GM23338 (cell line): Measurements from ENCODE around the gene ACSBG1. TPM values are rescaled to one million over a fixed set of nuclear protein-coding genes. Genes with fewer than 3 reads are reported as not detected.

ENCODE experiments used
- ATAC-seq: fragments of 200-7000 bp; cut with Tn5 transposase; 3 replicates; pipeline ENCODE4 v1.9.1; 2020
- DNase-seq: peaks from one replicate; pipeline ENCODE4 v3.0.0-alpha.2; 2015; ENCODE audit warnings: low spot score
- H2AFZ ChIP-seq: fragments of 200-600 bp; sonication (generic); 2 replicates; pipeline ENCODE4 v1.8.0; 2016; ENCODE audit warnings: antibody characterized with exemption, mild to moderate bottlenecking, moderate library complexity
- H3F3A ChIP-seq: fragments of 200-600 bp; sonication (generic); replicated peaks from 2 replicates; pipeline ENCODE4 v1.8.0; 2017; ENCODE audit warnings: antibody characterized with exemption, mixed run types, low read depth
- H3K27ac ChIP-seq: fragments of 200-600 bp; sonication (generic); 2 replicates; pipeline ENCODE4 v1.6.1; 2016; ENCODE audit warnings: low read depth
- H3K27me3 ChIP-seq: fragments of 200-600 bp; sonication (generic); 2 replicates; pipeline ENCODE4 v1.8.0; 2016; ENCODE audit warnings: mild to moderate bottlenecking, mixed run types, moderate library complexity; ENCODE audit not compliant: insufficient read depth
- H3K36me3 ChIP-seq: fragments of 200-600 bp; sonication (generic); 2 replicates; pipeline ENCODE4 v1.8.0; 2016; ENCODE audit warnings: mild to moderate bottlenecking; ENCODE audit not compliant: insufficient read depth
- H3K4me1 ChIP-seq: fragments of 200-600 bp; sonication (generic); 2 replicates; pipeline ENCODE4 v1.8.0; 2016; ENCODE audit warnings: mild to moderate bottlenecking, moderate library complexity; ENCODE audit not compliant: insufficient read depth
- H3K4me2 ChIP-seq: fragments of 200-600 bp; sonication (generic); 2 replicates; pipeline ENCODE4 v1.7.1; 2017; ENCODE audit warnings: mixed run types
- H3K4me3 ChIP-seq: fragments of 200-600 bp; sonication (generic); 2 replicates; pipeline ENCODE4 v1.6.1; 2016; ENCODE audit warnings: mixed run types
- H3K79me2 ChIP-seq: fragments of 200-600 bp; sonication (generic); replicated peaks from 2 replicates; pipeline ENCODE4 v1.8.0; 2017; ENCODE audit warnings: mild to moderate bottlenecking; ENCODE audit not compliant: insufficient read depth
- H3K9me2 ChIP-seq: fragments of 200-600 bp; sonication (generic); 2 replicates; pipeline ENCODE4 v1.8.0; 2017; ENCODE audit not compliant: insufficient read depth
- H4K20me1 ChIP-seq: fragments of 200-600 bp; sonication (generic); replicated peaks from 2 replicates; pipeline ENCODE4 v1.8.0; 2017; ENCODE audit warnings: mild to moderate bottlenecking; ENCODE audit not compliant: insufficient read depth
- H3K27ac Mint-ChIP-seq: 2 replicates; pipeline ENCODE4 v1.8.0; 2020; ENCODE audit warnings: inconsistent platforms, mild to moderate bottlenecking, moderate library complexity, mixed read lengths
- H3K27me3 Mint-ChIP-seq: 3 replicates; pipeline ENCODE4 v1.8.0; 2022; ENCODE audit warnings: low read depth, mild to moderate bottlenecking, moderate library complexity, mixed read lengths, inconsistent platforms; ENCODE audit not compliant: insufficient read depth, poor library complexity
- H3K36me3 Mint-ChIP-seq: 3 replicates; pipeline ENCODE4 v1.8.0; 2021; ENCODE audit warnings: low read depth, mild to moderate bottlenecking, inconsistent platforms, moderate library complexity, mixed read lengths
- H3K4me1 Mint-ChIP-seq: 3 replicates; pipeline ENCODE4 v1.8.0; 2020; ENCODE audit warnings: mild to moderate bottlenecking, inconsistent platforms, mixed read lengths
- H3K4me3 Mint-ChIP-seq: 3 replicates; pipeline ENCODE4 v1.8.0; 2021; ENCODE audit warnings: moderate library complexity, mild to moderate bottlenecking, inconsistent platforms, mixed read lengths
- H3K9me3 Mint-ChIP-seq: 3 replicates; pipeline ENCODE4 v1.8.0; 2020; ENCODE audit warnings: moderate library complexity, mild to moderate bottlenecking, inconsistent platforms, mixed read lengths
- CTCF ChIP-seq, 2 experiments: fragments of 200-600 bp in 1 of 2; sonication (generic) in 1 of 2; conservative IDR thresholded peaks; 2 replicates each; pipeline versions ENCODE4 v1.5.1 to v1.6.1; 2016 to 2017; ENCODE audit warnings: antibody characterized with exemption in 2 of 2, low read depth in 2 of 2, mild to moderate bottlenecking in 2 of 2, moderate library complexity in 1 of 2
- EZH2 ChIP-seq: fragments of 200-600 bp; sonication (generic); IDR thresholded peaks from one replicate; pipeline ENCODE4 v1.8.0; 2017; ENCODE audit warnings: antibody characterized with exemption, mild to moderate bottlenecking, low read depth; ENCODE audit not compliant: unreplicated experiment
- NANOG ChIP-seq: IDR thresholded peaks from 2 replicates; pipeline ENCODE4 v1.6.1; 2016; ENCODE audit warnings: antibody characterized with exemption, borderline replicate concordance
- REST ChIP-seq: IDR thresholded peaks from one replicate; pipeline ENCODE4 v1.6.1; 2018; ENCODE audit warnings: antibody characterized with exemption; ENCODE audit not compliant: unreplicated experiment
- STAT1 ChIP-seq: IDR thresholded peaks from one replicate; pipeline ENCODE4 v1.6.1; 2016; ENCODE audit warnings: antibody characterized with exemption; ENCODE audit not compliant: unreplicated experiment
- ZNF462 ChIP-seq: fragments of 250-450 bp; sonication (Bioruptor Pico); IDR thresholded peaks from 2 replicates; pipeline ENCODE4 v1.5.0; 2020; ENCODE audit warnings: mild to moderate bottlenecking, moderate library complexity
- polyA plus RNA-seq: library from polyadenylated mRNA; unstranded; fragments of >200 nt; fragmentation: Nextera tagmentation; extraction: Ambion mirVana; gene quantifications from 2 replicates; pipeline ENCODE4 v1.2.1, GENCODE V29; 2016
- total RNA-seq: library from RNA; depleted of rRNA; stranded (reverse); fragments of >200 nt; shearing (Covaris generic); gene quantifications from 2 replicates; pipeline ENCODE4 v1.2.3, GENCODE V29; 2014

Gene ACSBG1
- total and polyA plus RNA-seq, 2 experiments from 2014 or later = 1.9 to 10.0 TPM

GRCh38 chr15:78139578-78139977, 94.8 kb downstream of the ACSBG1 start:
- Histone ChIP-seq H3F3A (no peaks in the 10 kb centered on the region), H3K36me3 (no peaks in the 10 kb centered on the region), H3K79me2 (no peaks in the 10 kb centered on the region), H3K4me1 (peaks cover 5% of the 10 kb centered on the region; the same call in 1 of the 2 replicates), H3K4me2 (no peak overlapping the region), H3K4me3 (no peak overlapping the region), H3K9me2 (no peaks in the 10 kb centered on the region), H3K27ac (no peak overlapping the region), H4K20me1 (no peaks in the 10 kb centered on the region), H3K27me3 (no peaks in the 10 kb centered on the region), H2AFZ (no peak overlapping the region)
- H3K27me3 Mint-ChIP-seq = no peaks in the 10 kb centered on the region
- no peak overlapping the region for H3K4me3 Mint-ChIP-seq
- ATAC-seq (no peak), DNase-seq (no peak)
- H3K27ac Mint-ChIP-seq = no peak overlapping the region
- no peaks in the 10 kb centered on the region for H3K9me3 Mint-ChIP-seq
- TF ChIP-seq ZNF462 (CRISPR knock-in tag) = no peak
- TF ChIP-seq CTCF (conservative IDR thresholded peaks at IDR 0.05; ENCODE audit: low read depth in 2 of 2) = no peak
- no peak for TF ChIP-seq REST
- TF ChIP-seq NANOG = no peak
- TF ChIP-seq STAT1 = no peak
- no peak for TF ChIP-seq EZH2
- H3K36me3 Mint-ChIP-seq = no peaks in the 10 kb centered on the region
- no peaks in the 10 kb centered on the region for H3K4me1 Mint-ChIP-seq
